Measurements from ENCODE around the gene DYRK4. TPM values are rescaled to one million over a fixed set of nuclear protein-coding genes. Genes with fewer than 3 reads are reported as not detected.

Gene DYRK4
- total RNA-seq, 1 experiment from 2014 or later: 56.7 TPM

GRCh38 chr12:4555804-4556203 lies 6.2 kb upstream of the DYRK4 start:
- H3K9me3 ChIP-seq: no peaks in the 10 kb centered on the region
- DNase-seq: no peak
- no peak overlapping the region for H3K4me3 ChIP-seq
- H3K36me3 ChIP-seq: peaks cover 25% of the 10 kb centered on the region
- H3K27me3 ChIP-seq: no peaks in the 10 kb centered on the region

- Histone ChIP-seq H3K27me3 (no peaks in the 10 kb centered on the region), H3K9me3 (no peaks in the 10 kb centered on the region), H3K36me3 (peaks cover 22% of the 10 kb centered on the region), H3K4me3 (no peak overlapping the region)
- DNase-seq: no peak
These were observed 5.1 kb upstream of the DYRK4 start for GRCh38 chr12:4556735-4557530.

GRCh38 chr12:4557586-4557985 lies 4.4 kb upstream of the DYRK4 start:
- Histone ChIP-seq H3K9me3 (no peaks in the 10 kb centered on the region), H3K36me3 (peaks cover 21% of the 10 kb centered on the region), H3K27me3 (no peaks in the 10 kb centered on the region), H3K4me3 (no peak overlapping the region)
- no peak for DNase-seq

GRCh38 chr12:4558171-4558570 lies 3.8 kb upstream of the DYRK4 start:
- no peaks in the 10 kb centered on the region for H3K9me3 ChIP-seq
- H3K27me3 ChIP-seq: no peaks in the 10 kb centered on the region
- no peak overlapping the region for H3K4me3 ChIP-seq
- H3K36me3 ChIP-seq: peaks cover 15% of the 10 kb centered on the region
- no peak for DNase-seq

- peaks cover 5% of the 10 kb centered on the region for H3K36me3 ChIP-seq
- no peak for DNase-seq
These were observed 1.3 kb downstream of the DYRK4 start for GRCh38 chr12:4563336-4563735.

GRCh38 chr12:4564818-4565217 lies 2.8 kb downstream of the DYRK4 start:
- Histone ChIP-seq H3K36me3 (peaks cover 5% of the 10 kb centered on the region), H3K9me3 (no peaks in the 10 kb centered on the region), H3K27me3 (no peaks in the 10 kb centered on the region), H3K4me3 (no peak overlapping the region)
- DNase-seq: no peak

More at GRCh38 chr12:4563336-4563735, 1.3 kb downstream of the DYRK4 start:
- Histone ChIP-seq H3K9me3 (no peaks in the 10 kb centered on the region), H3K27me3 (no peaks in the 10 kb centered on the region), H3K4me3 (no peak overlapping the region)

GRCh38 chr12:4566474-4566873 lies 4.5 kb downstream of the DYRK4 start:
- H3K9me3 ChIP-seq: no peaks in the 10 kb centered on the region
- DNase-seq: no peak
- no peaks in the 10 kb centered on the region for H3K27me3 ChIP-seq
- H3K36me3 ChIP-seq: no peaks in the 10 kb centered on the region; the same call in 1 of the 2 replicates
- H3K4me3 ChIP-seq: no peak overlapping the region

- H3K36me3 ChIP-seq: no peaks in the 10 kb centered on the region
- no peaks in the 10 kb centered on the region for H3K27me3 ChIP-seq
- no peaks in the 10 kb centered on the region for H3K9me3 ChIP-seq
- no peak for DNase-seq
- no peak overlapping the region for H3K4me3 ChIP-seq
These were observed 5.3 kb downstream of the DYRK4 start for GRCh38 chr12:4567073-4567881.

GRCh38 chr12:4569261-4569660 lies 7.3 kb downstream of the DYRK4 start:
- H3K27me3 ChIP-seq: no peaks in the 10 kb centered on the region
- no peaks in the 10 kb centered on the region for H3K9me3 ChIP-seq
- no peak overlapping the region for H3K4me3 ChIP-seq
- DNase-seq: no peak
- no peaks in the 10 kb centered on the region for H3K36me3 ChIP-seq

GRCh38 chr12:4572680-4573079 lies 10.7 kb downstream of the DYRK4 start:
- DNase-seq: no peak
- no peaks in the 10 kb centered on the region for H3K27me3 ChIP-seq
- no peak overlapping the region for H3K4me3 ChIP-seq
- no peaks in the 10 kb centered on the region for H3K36me3 ChIP-seq
- H3K9me3 ChIP-seq: no peaks in the 10 kb centered on the region

GRCh38 chr12:4579305-4580102 lies 17.5 kb downstream of the DYRK4 start:
- no peaks in the 10 kb centered on the region for H3K36me3 ChIP-seq
- no peaks in the 10 kb centered on the region for H3K27me3 ChIP-seq
- H3K9me3 ChIP-seq: no peaks in the 10 kb centered on the region
- DNase-seq: no peak
- H3K4me3 ChIP-seq: no peak overlapping the region

GRCh38 chr12:4580281-4580688 lies 18.3 kb downstream of the DYRK4 start:
- Histone ChIP-seq H3K4me3 (no peak overlapping the region), H3K9me3 (no peaks in the 10 kb centered on the region), H3K36me3 (no peaks in the 10 kb centered on the region), H3K27me3 (no peaks in the 10 kb centered on the region)
- DNase-seq: no peak

GRCh38 chr12:4584281-4584680 lies 22.3 kb downstream of the DYRK4 start:
- no peak overlapping the region for H3K4me3 ChIP-seq
- H3K27me3 ChIP-seq: no peaks in the 10 kb centered on the region
- no peak for DNase-seq
- H3K9me3 ChIP-seq: no peaks in the 10 kb centered on the region
- H3K36me3 ChIP-seq: no peaks in the 10 kb centered on the region

GRCh38 chr12:4584896-4585295 lies 22.9 kb downstream of the DYRK4 start:
- no peaks in the 10 kb centered on the region for H3K9me3 ChIP-seq
- DNase-seq: no peak
- no peaks in the 10 kb centered on the region for H3K27me3 ChIP-seq
- no peaks in the 10 kb centered on the region for H3K36me3 ChIP-seq
- no peak overlapping the region for H3K4me3 ChIP-seq

GRCh38 chr12:4586500-4586899 lies 24.5 kb downstream of the DYRK4 start:
- no peak for DNase-seq

GRCh38 chr12:4587108-4587507 lies 25.1 kb downstream of the DYRK4 start:
- H3K27me3 ChIP-seq: no peaks in the 10 kb centered on the region
- no peaks in the 10 kb centered on the region for H3K36me3 ChIP-seq
- no peak overlapping the region for H3K4me3 ChIP-seq
- no peaks in the 10 kb centered on the region for H3K9me3 ChIP-seq
- no peak for DNase-seq

More at GRCh38 chr12:4586500-4586899, 24.5 kb downstream of the DYRK4 start:
- no peaks in the 10 kb centered on the region for H3K36me3 ChIP-seq
- H3K4me3 ChIP-seq: no peak overlapping the region
- H3K27me3 ChIP-seq: no peaks in the 10 kb centered on the region
- H3K9me3 ChIP-seq: no peaks in the 10 kb centered on the region

- DNase-seq: no peak
- H3K4me3 ChIP-seq: no peak overlapping the region
- H3K27me3 ChIP-seq: no peaks in the 10 kb centered on the region
- no peaks in the 10 kb centered on the region for H3K9me3 ChIP-seq
- no peaks in the 10 kb centered on the region for H3K36me3 ChIP-seq
These were observed 26.9 kb downstream of the DYRK4 start for GRCh38 chr12:4588916-4589315.
